ENCODE results near the gene CACNA1B.

- no peak for TF ChIP-seq EGR1 (IDR thresholded peaks at IDR 0.05)
- TF ChIP-seq RAD21 (IDR thresholded peaks at IDR 0.05; ENCODE audit: low read depth) = no peak
- no peak for TF ChIP-seq EP300 (IDR thresholded peaks at IDR 0.05; ENCODE audit: borderline replicate concordance)
- no peak for TF ChIP-seq NFIC (IDR thresholded peaks at IDR 0.05)
- TF ChIP-seq TCF12 (IDR thresholded peaks at IDR 0.05; ENCODE audit: low read depth) = no peak
Observed at GRCh38 chr9:137963525-137963924, 85.9 kb downstream of the CACNA1B start.

Data from Ishikawa (cell line).